GM12873 (cell line): ENCODE data around the gene ZNF341.

ENCODE experiments used
- CTCF ChIP-seq: IDR thresholded peaks from 2 replicates; pipeline ENCODE4 v1.5.1; 2012; ENCODE audit warnings: low read depth, mild to moderate bottlenecking, moderate library complexity, low read length, control low read depth; ENCODE audit not compliant: insufficient read depth; ENCODE audit errors: missing control alignments

The ZNF341 gene

GRCh38 chr20:33781945-33782344 lies 50.1 kb downstream of the ZNF341 start:
- no peak for TF ChIP-seq CTCF

DNA sequence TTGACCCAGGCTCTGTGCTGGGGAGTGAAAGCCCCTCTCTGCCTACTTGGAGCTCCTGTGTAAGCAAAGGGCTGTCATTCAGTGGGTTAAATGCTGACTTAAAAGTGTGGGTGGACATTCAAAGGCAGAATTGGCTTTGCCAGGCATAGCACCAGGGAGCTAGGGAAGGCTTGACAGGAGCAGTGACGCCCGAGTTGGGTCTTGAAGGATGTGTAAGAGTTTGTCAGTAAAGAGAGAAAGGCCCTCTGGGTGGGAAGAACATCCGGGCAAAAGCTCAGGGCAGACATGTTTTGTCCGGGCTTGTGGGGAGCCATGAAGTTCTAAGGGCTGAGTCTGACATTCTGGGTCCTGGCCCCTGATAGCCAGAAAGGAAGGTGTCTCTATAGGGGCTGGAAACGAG lies 51.5 kb downstream of the ZNF341 start:
- no peak for TF ChIP-seq CTCF

GRCh38 chr20:33783818-33784217 lies 52.0 kb downstream of the ZNF341 start:
- TF ChIP-seq CTCF, result no peak

- TF ChIP-seq CTCF, result no peak
Measured at GRCh38 chr20:33784225-33784624, 52.4 kb downstream of the ZNF341 start.

- no peak for TF ChIP-seq CTCF
Measured at GRCh38 chr20:33785503-33785902, 53.7 kb downstream of the ZNF341 start.

- no peak for TF ChIP-seq CTCF
Measured at GRCh38 chr20:33787253-33787891, 55.6 kb downstream of the ZNF341 start.

DNA sequence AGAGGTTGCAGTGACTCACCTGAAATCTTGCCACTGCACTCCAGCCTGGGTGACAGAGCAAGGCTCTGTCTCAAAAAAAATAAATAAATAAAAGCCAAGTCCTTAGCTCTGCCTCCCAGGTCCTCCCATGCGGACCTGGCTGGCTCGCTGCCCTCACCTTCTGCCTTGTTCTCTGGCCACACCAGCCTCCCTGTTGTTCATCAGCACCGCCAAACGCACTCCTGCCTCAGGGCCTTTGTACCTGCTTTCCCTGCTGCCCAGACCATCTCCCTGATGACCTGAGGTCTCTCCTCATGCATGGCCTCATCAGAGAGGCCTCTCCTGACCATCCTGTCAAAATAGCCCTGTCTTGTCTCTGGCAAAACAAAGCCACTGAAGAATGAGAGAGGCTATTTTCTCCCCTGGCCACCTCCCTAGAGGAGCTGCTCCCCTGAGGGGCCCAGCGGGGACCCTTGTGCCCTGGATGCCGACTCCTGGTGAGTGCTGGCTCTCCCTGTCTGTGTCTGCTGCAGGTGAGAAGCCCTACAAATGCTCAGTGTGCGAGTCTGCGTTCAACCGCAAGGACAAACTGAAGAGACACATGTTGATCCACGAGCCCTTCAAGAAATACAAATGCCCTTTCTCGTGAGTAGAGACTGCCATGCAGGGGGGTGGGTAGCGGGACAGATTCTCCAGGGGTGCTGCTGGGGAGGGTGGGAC lies 56.7 kb downstream of the ZNF341 start:
- no peak for TF ChIP-seq CTCF
